Colonic mucosa (tissue), 4 donors: Measurements from ENCODE around the gene ZFHX3. TPM values are rescaled to one million over a fixed set of nuclear protein-coding genes. Genes with fewer than 3 reads are reported as not detected.

Experiments used
- DNase-seq: peaks from one replicate; pipeline ENCODE4 v3.0.0-alpha.2; 2020
- H3K27ac ChIP-seq: fragments of 200-600 bp; one replicate; pipeline ENCODE4 v1.8.0; 2021
- H3K27me3 ChIP-seq: fragments of 200-600 bp; one replicate; pipeline ENCODE4 v1.8.0; 2021
- H3K36me3 ChIP-seq: fragments of 200-600 bp; one replicate; pipeline ENCODE4 v1.8.0; 2021
- H3K4me1 ChIP-seq: fragments of 200-600 bp; one replicate; pipeline ENCODE4 v1.8.0; 2021; ENCODE audit warnings: mild to moderate bottlenecking
- H3K4me3 ChIP-seq: fragments of 200-600 bp; one replicate; pipeline ENCODE4 v1.8.0; 2021
- H3K9ac ChIP-seq, 2 donors: one replicate each; pipeline ENCODE4 v1.7.0; 2013; ENCODE audit warnings: control low read depth in 2 of 2, low read depth in 2 of 2, low read length in 2 of 2
- H3K9me3 ChIP-seq: fragments of 200-600 bp; one replicate; pipeline ENCODE4 v1.8.0; 2021
- intact Hi-C: fragments of 100-400 bp; cut with DNase I; formaldehyde crosslinking; loops from one replicate; pipeline ENCODE4 v1.14.1; 2022
- total RNA-seq, 2 donors: library from RNA; stranded (reverse); fragmentation: NEBNext Ultra II Directional in 1 of 2; extraction: Animal tissue kit (Norgen Biotek cat#: 25700) in 1 of 2; gene quantifications; one replicate each; pipeline ENCODE4 v1.2.1, GENCODE V29; 2021
- TF ChIP-seq, protein P1 (sequence below): fragments of 200-600 bp; IDR thresholded peaks from one replicate; pipeline ENCODE4 v1.8.0; 2022; ENCODE audit warnings: antibody characterized with exemption, mild to moderate bottlenecking
- donor health status: healthy.
- donor health status: DM: no; HTN: no; CAD: no.
- donor health status: DM: no; HTN: no; CAD: no.

The ZFHX3 gene
- total RNA-seq, 2 donors from 2014 or later, result 10.5 to 12.8 TPM

DNA sequence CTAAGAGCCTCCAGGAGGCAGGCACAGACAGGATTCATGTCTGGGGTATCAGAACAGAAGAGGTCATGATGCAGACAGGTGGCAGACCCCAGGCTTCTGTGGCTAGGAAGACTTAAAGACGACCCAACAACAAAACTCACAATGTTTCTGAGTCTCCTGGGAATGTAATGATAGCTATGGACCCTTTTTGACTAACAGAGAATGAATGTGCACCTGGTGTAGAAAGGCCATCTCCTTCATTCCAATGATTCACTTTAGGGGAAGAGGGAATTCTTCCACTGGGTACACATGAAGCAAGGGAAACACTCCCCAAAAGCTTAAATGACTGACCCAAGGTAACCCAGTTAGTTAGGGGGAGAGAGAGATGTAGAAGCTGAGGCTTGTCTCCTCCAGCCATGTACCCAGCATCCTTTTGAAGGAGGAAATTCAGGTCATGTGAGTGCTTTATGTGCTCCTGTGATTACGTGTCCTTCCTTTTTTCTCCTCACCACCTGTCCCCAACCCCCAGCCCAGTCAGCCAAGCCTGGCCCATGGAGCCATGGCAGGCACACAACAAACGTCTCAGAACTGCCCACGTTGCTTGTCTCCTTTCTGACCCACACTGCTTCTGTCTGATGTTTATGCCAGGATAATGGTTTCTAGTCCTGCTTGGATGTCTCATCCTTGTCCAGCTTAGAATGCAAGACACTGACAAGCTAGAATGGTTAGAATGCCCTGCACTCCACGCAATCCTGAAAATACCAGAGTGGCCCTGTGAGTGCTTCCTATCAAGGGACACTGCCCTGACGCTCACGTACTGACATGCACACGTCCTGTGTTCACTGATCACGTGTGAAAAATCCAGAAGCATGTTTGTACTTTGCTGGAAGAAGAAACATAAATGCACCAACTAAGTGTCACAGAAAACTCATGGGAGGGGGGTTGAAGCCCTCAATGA lies 156.4 kb downstream of the ZFHX3 start:
- Histone ChIP-seq H3K36me3 (no peaks in the 10 kb centered on the region), H3K27ac (no peak overlapping the region)
- TF ChIP-seq, protein P1, sequence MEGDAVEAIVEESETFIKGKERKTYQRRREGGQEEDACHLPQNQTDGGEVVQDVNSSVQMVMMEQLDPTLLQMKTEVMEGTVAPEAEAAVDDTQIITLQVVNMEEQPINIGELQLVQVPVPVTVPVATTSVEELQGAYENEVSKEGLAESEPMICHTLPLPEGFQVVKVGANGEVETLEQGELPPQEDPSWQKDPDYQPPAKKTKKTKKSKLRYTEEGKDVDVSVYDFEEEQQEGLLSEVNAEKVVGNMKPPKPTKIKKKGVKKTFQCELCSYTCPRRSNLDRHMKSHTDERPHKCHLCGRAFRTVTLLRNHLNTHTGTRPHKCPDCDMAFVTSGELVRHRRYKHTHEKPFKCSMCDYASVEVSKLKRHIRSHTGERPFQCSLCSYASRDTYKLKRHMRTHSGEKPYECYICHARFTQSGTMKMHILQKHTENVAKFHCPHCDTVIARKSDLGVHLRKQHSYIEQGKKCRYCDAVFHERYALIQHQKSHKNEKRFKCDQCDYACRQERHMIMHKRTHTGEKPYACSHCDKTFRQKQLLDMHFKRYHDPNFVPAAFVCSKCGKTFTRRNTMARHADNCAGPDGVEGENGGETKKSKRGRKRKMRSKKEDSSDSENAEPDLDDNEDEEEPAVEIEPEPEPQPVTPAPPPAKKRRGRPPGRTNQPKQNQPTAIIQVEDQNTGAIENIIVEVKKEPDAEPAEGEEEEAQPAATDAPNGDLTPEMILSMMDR, result no peak

DNA sequence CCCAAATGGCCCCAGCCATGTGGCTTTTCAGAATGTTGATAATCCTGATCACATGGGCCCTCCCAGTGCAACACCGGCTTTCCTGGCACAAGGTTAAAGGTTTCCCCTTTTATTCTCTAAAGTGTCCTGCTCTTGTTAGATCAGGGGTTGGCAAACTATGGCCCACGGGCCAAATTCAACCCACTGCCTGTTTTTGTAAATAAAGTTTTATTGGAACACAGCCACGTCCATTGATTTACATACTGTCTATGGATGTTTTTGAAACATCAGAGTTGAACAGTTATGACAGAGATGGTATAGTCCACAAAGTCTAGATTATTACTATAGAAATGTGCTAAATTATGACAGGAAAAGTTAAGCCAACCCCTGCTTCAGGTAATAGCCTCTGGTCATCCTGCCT lies 157.3 kb downstream of the ZFHX3 start:
- H3K27me3 ChIP-seq, result no peaks in the 10 kb centered on the region
- TF ChIP-seq, protein P1, result no peak
- no peaks in the 10 kb centered on the region for H3K4me1 ChIP-seq
- DNase-seq, result no peak
- no peaks in the 10 kb centered on the region for H3K9me3 ChIP-seq
- intact Hi-C loops, result no loop called here
- H3K4me3 ChIP-seq, result no peak overlapping the region
- H3K36me3 ChIP-seq, result no peaks in the 10 kb centered on the region
- H3K9ac ChIP-seq, result no peak overlapping the region
- no peak overlapping the region for H3K27ac ChIP-seq

More for the DNA sequence above, 156.4 kb downstream of the ZFHX3 start:
- intact Hi-C loops, result no loop called here
- H3K9ac ChIP-seq, result no peak overlapping the region
- no peak for DNase-seq
- no peaks in the 10 kb centered on the region for H3K27me3 ChIP-seq
- H3K4me1 ChIP-seq, result no peaks in the 10 kb centered on the region
- no peaks in the 10 kb centered on the region for H3K9me3 ChIP-seq
- H3K4me3 ChIP-seq, result no peak overlapping the region

DNA sequence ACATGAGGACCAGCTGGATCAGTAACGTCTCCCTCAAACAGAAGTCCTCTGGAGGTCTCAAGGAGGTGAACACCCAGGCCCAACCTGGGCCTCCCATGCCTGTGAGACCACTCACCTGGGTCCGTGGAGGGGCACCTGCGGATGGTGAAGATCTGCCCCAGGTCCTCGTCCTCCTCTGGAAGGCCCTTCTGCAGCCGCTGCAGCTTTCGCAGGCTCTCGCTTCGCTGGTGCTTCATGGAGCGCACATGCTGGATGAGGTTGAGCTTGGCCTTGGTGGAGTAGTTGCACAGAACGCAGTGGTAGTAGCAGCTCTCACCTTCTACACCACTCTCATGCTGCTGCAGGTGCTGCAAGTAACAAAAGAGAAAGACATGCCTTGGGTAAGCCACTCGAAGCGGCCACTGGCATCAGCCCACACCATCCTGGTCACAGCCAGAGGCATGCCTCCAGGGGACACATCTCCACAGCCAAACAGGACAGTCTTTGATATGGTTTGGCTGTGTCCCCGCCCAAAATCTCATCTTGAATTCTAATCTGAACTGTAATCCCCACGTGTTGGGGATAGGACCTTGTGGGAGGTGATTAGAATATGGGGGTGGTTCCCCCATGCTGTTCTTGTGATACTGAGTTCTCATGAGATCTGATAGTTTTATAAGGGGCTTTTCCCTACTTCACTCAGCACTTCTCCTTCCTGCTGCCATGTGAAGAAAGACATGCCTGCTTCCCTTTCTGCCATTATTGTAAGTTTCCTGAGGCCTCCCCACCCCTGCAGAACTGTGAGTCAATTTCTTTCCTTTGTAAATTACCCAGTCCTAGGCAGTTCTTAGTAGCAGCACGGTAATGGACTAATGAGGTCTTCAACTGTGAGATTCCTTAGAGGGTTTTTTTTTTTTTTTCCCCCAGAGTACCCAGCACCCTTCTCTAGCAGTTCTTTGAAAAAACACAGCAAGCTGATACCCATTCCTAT lies 158.0 kb downstream of the ZFHX3 start:
- TF ChIP-seq, protein P1, result no peak
- Histone ChIP-seq H3K9me3 (no peaks in the 10 kb centered on the region), H3K27ac (no peak overlapping the region), H3K9ac (no peak overlapping the region), H3K4me3 (no peak overlapping the region), H3K27me3 (no peaks in the 10 kb centered on the region), H3K4me1 (no peaks in the 10 kb centered on the region), H3K36me3 (no peaks in the 10 kb centered on the region)
- intact Hi-C loops, result no loop called here
- DNase-seq, result no peak

DNA sequence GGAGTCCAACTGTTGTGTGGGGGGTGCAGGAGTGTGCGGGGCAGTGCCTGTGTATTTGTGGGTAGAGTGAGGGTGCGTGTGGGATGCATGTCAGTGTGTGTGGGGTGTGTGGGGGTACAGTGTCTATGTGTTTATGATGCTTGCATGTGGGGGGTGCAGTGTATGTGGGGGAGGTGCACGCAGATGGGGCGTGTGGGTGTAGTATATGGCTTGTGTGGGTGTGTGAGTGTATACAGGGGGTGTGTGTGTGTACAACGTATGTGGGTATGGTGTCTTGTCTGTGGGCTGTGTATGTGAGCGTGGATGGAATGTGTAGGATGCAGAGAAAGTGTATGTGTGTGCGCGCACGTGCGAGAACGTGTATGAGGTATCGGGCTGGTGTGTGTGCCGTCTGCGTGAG lies 160.4 kb downstream of the ZFHX3 start:
- TF ChIP-seq, protein P1, result no peak
- no peaks in the 10 kb centered on the region for H3K27me3 ChIP-seq
- DNase-seq, result no peak
- intact Hi-C loops, result no loop called here
- no peak overlapping the region for H3K27ac ChIP-seq
- no peak overlapping the region for H3K9ac ChIP-seq
- H3K4me3 ChIP-seq, result no peak overlapping the region
- H3K4me1 ChIP-seq, result no peaks in the 10 kb centered on the region
- no peaks in the 10 kb centered on the region for H3K36me3 ChIP-seq
- no peaks in the 10 kb centered on the region for H3K9me3 ChIP-seq

DNA sequence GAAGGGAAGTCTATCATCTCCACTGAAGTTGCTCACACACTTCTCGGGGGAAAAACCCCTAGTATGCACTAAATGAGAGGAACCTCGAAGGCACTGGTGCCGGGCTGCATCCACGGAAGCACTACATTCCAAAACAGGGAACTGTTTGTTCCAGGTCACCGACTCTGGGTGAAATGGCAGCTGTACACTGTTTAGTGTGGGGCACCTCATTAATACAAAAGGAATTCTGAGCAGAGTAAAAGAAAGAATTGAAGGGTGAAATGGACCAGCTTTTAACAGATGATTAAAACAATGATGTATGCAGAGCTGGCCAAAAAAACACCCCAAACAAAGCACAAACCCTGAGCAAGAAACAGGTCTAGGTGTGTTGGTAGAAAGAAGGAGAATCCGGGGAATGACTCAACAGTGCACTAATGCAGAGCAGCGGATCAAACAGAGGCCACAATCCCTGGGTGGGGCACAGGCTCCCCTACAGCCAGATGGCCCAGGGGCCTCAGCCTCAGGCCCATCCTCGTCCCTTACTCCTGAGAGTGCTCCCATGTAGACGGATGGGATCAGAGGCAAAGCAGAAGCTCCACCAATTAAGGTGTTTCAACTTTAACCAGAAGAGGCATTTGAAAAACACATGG lies 161.5 kb downstream of the ZFHX3 start:
- no peak overlapping the region for H3K9ac ChIP-seq
- no peaks in the 10 kb centered on the region for H3K4me1 ChIP-seq

More for the DNA sequence above, 161.5 kb downstream of the ZFHX3 start:
- Histone ChIP-seq H3K36me3 (no peaks in the 10 kb centered on the region), H3K4me3 (no peak overlapping the region), H3K27me3 (no peaks in the 10 kb centered on the region), H3K27ac (no peak overlapping the region), H3K9me3 (no peaks in the 10 kb centered on the region)
- no peak for DNase-seq
- TF ChIP-seq, protein P1, result no peak
- intact Hi-C loops, result no loop called here
